Right lobe of liver (tissue), 6 donors: Measurements from ENCODE around the gene TGFBR3L. TPM values are rescaled to one million over a fixed set of nuclear protein-coding genes. Genes with fewer than 3 reads are reported as not detected.
A peak's percentile ranks its signal among the peaks of the same experiment; 100 is the strongest.

Experiments
- ATAC-seq, 4 donors: fragments of 200-7000 bp; cut with Tn5 transposase; one replicate each; pipeline ENCODE4 v1.9.1; 2020; ENCODE audit warnings: mild to moderate bottlenecking in 4 of 4, moderate library complexity in 4 of 4
- DNase-seq, 3 donors: peaks; one replicate each; pipeline ENCODE4 v3.0.0-alpha.2; 2020
- H3K27ac ChIP-seq, 3 donors: fragments of 200-600 bp; one replicate each; pipeline ENCODE4 v1.8.0; 2022
- H3K27me3 ChIP-seq, 2 donors: fragments of 200-600 bp; one replicate each; pipeline ENCODE4 v1.8.0; 2022
- H3K36me3 ChIP-seq, 4 donors: fragments of 200-600 bp; sonication (generic) in 1 of 4; one replicate each; pipeline versions ENCODE4 v1.5.1 to v1.8.0; 2017 to 2022; ENCODE audit warnings: control low read depth in 1 of 4
- H3K4me1 ChIP-seq, 4 donors: fragments of 200-600 bp; sonication (generic) in 1 of 4; one replicate each; pipeline versions ENCODE4 v1.5.1 to v1.8.0; 2017 to 2022; ENCODE audit warnings: control low read depth in 1 of 4
- H3K4me3 ChIP-seq, 3 donors: fragments of 200-600 bp; one replicate each; pipeline ENCODE4 v1.8.0; 2022
- H3K9me3 ChIP-seq, 4 donors: fragments of 200-600 bp; sonication (generic) in 1 of 4; one replicate each; pipeline versions ENCODE4 v1.5.1 to v1.8.0; 2017 to 2022; ENCODE audit warnings: control low read depth in 1 of 4
- CTCF ChIP-seq, 4 donors: fragments of 200-600 bp in 3 of 4; fragments of 450-650 bp in 1 of 4; IDR thresholded peaks; one replicate each; pipeline versions ENCODE4 v1.5.1 to v1.8.0; 2016 to 2022; ENCODE audit warnings: antibody characterized with exemption in 4 of 4, mild to moderate bottlenecking in 2 of 4
- POLR2A ChIP-seq: fragments of 450-650 bp; IDR thresholded peaks from one replicate; pipeline ENCODE4 v1.6.1; 2017; ENCODE audit warnings: antibody characterized with exemption, mild to moderate bottlenecking
- WGBS: methylation state at CpG from one replicate; pipeline ENCODE4 v1.1.6; 2018; ENCODE audit warnings: low coverage, low lambda C conversion rate; ENCODE audit not compliant: insufficient coverage; ENCODE audit errors: missing lambda C conversion rate; 5-methylcytosine and 5-hydroxymethylcytosine counted together
- intact Hi-C, 2 donors: fragments of 100-400 bp; cut with DNase I; formaldehyde crosslinking; loops; one replicate each; pipeline versions ENCODE4 v1.11.2 to v1.14.1; 2022
- total RNA-seq, 6 experiments: library from RNA; depleted of rRNA in 2 of 6; stranded (reverse); fragments of >200 nt in 2 of 6; fragmentation: NEBNext Ultra II Directional in 3 of 6; extraction: Animal tissue kit (Norgen Biotek cat#: 25700) in 3 of 6; gene quantifications; one replicate each; pipeline versions ENCODE4 v1.1.0 to v1.2.4, GENCODE V29; 2016 to 2023
- donor health status: DM: no; HTN: yes; CAD: no.
- donor health status: DM: no; HTN: no; CAD: no.
- donor health status: DM: no; HTN: no; CAD: no.
- donor health status: DM: no; HTN: yes; CAD: no.
- donor health status: DM: no; HTN: yes; CAD: no.

TGFBR3L gene
- total RNA-seq, 6 experiments from 2014 or later = 0.42 to 2.9 (median 1.3) TPM

GRCh38 chr19:7914099-7914498 lies 531 bp upstream of the TGFBR3L start:
- intact Hi-C loops = no loop called here
- H3K4me3 ChIP-seq = no peak overlapping the region
- peaks cover 0 to 24% (median 8%) of the 10 kb centered on the region in 4 donors for H3K36me3 ChIP-seq
- TF ChIP-seq POLR2A (no peak), CTCF (IDR thresholded peaks at IDR 0.05) (no peak)
- H3K27ac ChIP-seq = no peak overlapping the region
- ATAC-seq (no peak), DNase-seq (peak in 2 of 3 donors; percentile 47 to 50)
- no peaks in the 10 kb centered on the region for H3K27me3 ChIP-seq
- WGBS = 34% methylated on average over 11 of the region's 12 CpGs
- no peaks in the 10 kb centered on the region for H3K9me3 ChIP-seq
- H3K4me1 ChIP-seq = peaks cover 0 to 31% (median 7%) of the 10 kb centered on the region in 4 donors

DNA sequence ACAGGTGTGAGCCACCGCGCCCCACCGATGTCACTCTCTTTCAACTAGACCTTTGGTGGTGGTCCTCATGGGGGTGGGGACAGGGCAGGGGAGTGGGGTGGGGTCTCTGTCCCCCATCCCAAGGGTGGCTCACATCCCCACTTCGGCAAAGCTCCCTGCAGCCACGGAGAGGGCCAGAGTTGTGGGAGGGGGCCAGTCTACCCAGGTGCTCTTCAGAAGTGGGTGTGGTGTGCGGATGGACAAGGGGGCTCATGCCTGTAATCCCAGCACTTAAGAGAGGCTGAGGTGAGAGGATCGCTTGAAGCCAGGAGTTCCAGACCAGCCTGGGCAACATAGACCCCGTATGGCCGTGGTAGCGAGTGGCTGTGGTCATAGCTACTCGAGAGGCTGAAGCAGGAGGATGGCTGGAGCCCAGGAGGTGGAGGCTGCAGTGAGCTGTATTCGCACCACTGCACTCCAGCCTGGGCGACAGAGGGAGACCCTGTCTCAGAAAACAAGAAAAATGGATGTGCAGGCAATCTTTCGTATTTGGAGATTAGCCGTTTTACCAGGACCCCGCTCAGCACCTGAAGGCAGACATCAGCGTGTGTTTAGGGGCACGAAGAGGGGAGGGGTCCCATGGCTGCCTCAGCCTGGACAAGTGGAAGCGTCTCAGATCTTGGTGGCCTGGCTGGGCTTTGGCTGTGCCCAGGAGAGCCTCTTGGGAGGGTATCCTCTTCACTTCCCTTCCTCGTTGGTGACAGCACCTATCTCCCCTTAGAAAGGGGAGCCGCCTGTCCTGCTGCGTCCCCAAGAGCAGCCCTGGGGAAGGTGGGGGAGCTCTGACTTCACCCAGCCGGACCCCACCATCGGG lies 846 bp downstream of the TGFBR3L start:
- H3K27ac ChIP-seq = no peak overlapping the region
- peak in 1 of 3 donors; percentile 48 for DNase-seq
- WGBS = 36% methylated on average over 11 of the region's 24 CpGs
- TF ChIP-seq CTCF (IDR thresholded peaks at IDR 0.05) = no peak
- no peak for TF ChIP-seq POLR2A
- no peaks in the 10 kb centered on the region for H3K27me3 ChIP-seq
- H3K9me3 ChIP-seq = no peaks in the 10 kb centered on the region
- no peak overlapping the region for H3K4me3 ChIP-seq
- peaks cover 0 to 31% (median 7%) of the 10 kb centered on the region in 4 donors for H3K4me1 ChIP-seq
- intact Hi-C loops = no loop called here
- ATAC-seq = no peak
- H3K36me3 ChIP-seq = peaks cover 0 to 18% (median 3%) of the 10 kb centered on the region in 4 donors

DNA sequence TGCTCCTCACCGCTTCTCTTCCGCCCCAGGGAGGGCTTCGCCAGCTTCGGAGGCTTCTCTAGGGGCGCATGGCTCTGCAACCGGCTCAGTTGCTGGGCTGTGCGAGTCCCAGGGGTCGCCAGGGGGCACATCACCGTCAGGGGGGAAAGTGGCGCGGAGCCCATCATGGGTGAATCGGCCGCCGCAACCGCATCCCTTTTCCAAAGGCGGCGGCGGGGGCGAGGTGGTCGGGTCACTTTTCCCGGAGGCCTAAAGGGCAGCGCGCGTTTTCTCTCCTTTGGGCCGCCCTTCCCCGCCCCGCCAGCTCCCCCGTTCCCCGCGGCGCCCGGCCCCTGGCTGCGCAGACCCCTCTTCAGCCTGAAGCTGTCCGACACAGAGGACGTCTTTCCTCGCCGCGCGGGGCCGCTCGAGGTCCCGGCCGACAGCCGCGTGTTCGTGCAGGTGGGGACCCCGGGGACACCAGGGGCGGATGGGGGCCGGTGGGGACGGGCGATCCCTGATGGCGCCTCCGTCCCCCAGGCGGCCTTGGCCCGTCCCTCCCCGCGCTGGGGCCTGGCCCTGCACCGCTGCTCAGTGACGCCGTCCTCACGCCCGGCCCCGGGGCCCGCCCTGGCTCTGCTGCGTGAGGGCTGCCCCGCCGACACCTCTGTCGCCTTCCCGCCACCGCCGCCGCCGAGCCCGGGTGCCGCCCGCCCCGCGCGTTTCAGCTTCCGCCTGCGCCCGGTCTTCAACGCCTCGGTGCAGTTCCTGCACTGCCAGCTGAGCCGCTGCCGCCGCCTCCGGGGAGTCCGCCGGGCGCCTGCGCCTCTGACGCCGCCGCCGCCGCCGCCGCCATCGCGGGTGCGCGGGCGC lies 1.7 kb downstream of the TGFBR3L start:
- intact Hi-C loops = no loop called here
- Histone ChIP-seq H3K27me3 (no peaks in the 10 kb centered on the region), H3K27ac (no peak overlapping the region)

GRCh38 chr19:7916955-7917266 lies 2.3 kb downstream of the TGFBR3L start:
- TF ChIP-seq CTCF (IDR thresholded peaks at IDR 0.05) (no peak), POLR2A (no peak)
- Histone ChIP-seq H3K27ac (no peak overlapping the region), H3K4me1 (peaks cover 0 to 41% (median 15%) of the 10 kb centered on the region in 4 donors), H3K9me3 (no peaks in the 10 kb centered on the region), H3K4me3 (peak overlapping the region in 1 of 3 donors; percentile 95), H3K36me3 (peaks cover 0 to 5% (median 1%) of the 10 kb centered on the region in 4 donors), H3K27me3 (no peaks in the 10 kb centered on the region)
- no peak for ATAC-seq
- intact Hi-C loops = no loop called here
- WGBS = 0% methylated on average over 4 of the region's 12 CpGs
- DNase-seq = peak in 1 of 3 donors; percentile 52

More for the DNA sequence above, 1.7 kb downstream of the TGFBR3L start:
- Histone ChIP-seq H3K9me3 (no peaks in the 10 kb centered on the region), H3K36me3 (peaks cover 0 to 11% (median 1%) of the 10 kb centered on the region in 4 donors), H3K4me3 (peak overlapping the region in 1 of 3 donors; percentile 95), H3K4me1 (peaks cover 0 to 35% (median 11%) of the 10 kb centered on the region in 4 donors)
- no peak for TF ChIP-seq POLR2A
- TF ChIP-seq CTCF (IDR thresholded peaks at IDR 0.05) = no peak
- 2% methylated on average over 9 of the region's 104 CpGs for WGBS
- ATAC-seq = no peak
- DNase-seq = peak; percentile 41 to 64 (median 62)
